Smooth muscle cell (in vitro differentiated cells): ENCODE results near the gene CLCN2. TPM values are rescaled to one million over a fixed set of nuclear protein-coding genes. Genes with fewer than 3 reads are reported as not detected.
A peak's percentile ranks its signal among the peaks of the same experiment; 100 is the strongest.

Experiments
- DNase-seq: peaks from one replicate; lab custom pipeline; 2025; ENCODE audit not compliant: unreplicated experiment; lab: John Stamatoyannopoulos, UW
- H2AFZ ChIP-seq: fragments of 200-600 bp; sonication (generic); 2 replicates; pipeline ENCODE4 v1.6.0; 2016; ENCODE audit warnings: antibody characterized with exemption, low read depth, mild to moderate bottlenecking
- H3F3A ChIP-seq: fragments of 200-600 bp; sonication (generic); 2 replicates; pipeline ENCODE4 v1.6.0; 2017; ENCODE audit warnings: antibody characterized with exemption, low read depth
- H3K27ac ChIP-seq: fragments of 200-600 bp; sonication (generic); 2 replicates; pipeline ENCODE4 v1.5.1; 2016; ENCODE audit warnings: low read depth, mild to moderate bottlenecking
- H3K27me3 ChIP-seq: fragments of 200-600 bp; sonication (generic); 2 replicates; pipeline ENCODE4 v1.6.1; 2016; ENCODE audit warnings: low read depth, mild to moderate bottlenecking
- H3K36me3 ChIP-seq: fragments of 200-600 bp; sonication (generic); 2 replicates; pipeline ENCODE4 v1.5.1; 2016; ENCODE audit warnings: low read depth
- H3K4me1 ChIP-seq: fragments of 200-600 bp; sonication (generic); 2 replicates; pipeline ENCODE4 v1.5.1; 2016; ENCODE audit warnings: low read depth
- H3K4me2 ChIP-seq: fragments of 200-600 bp; sonication (generic); 2 replicates; pipeline ENCODE4 v1.6.0; 2016; ENCODE audit warnings: mild to moderate bottlenecking
- H3K4me3 ChIP-seq: fragments of 200-600 bp; sonication (generic); 2 replicates; pipeline ENCODE4 v1.5.1; 2016; ENCODE audit warnings: mild to moderate bottlenecking
- H3K79me2 ChIP-seq: fragments of 200-600 bp; sonication (generic); 2 replicates; pipeline ENCODE4 v1.6.0; 2016; ENCODE audit warnings: low read depth, mild to moderate bottlenecking
- H3K9ac ChIP-seq: fragments of 200-600 bp; sonication (generic); 2 replicates; pipeline ENCODE4 v1.6.0; 2016; ENCODE audit warnings: low read depth
- H3K9me3 ChIP-seq: fragments of 200-600 bp; sonication (generic); replicated peaks from 2 replicates; pipeline ENCODE4 v1.5.1; 2016; ENCODE audit warnings: low read depth
- H4K20me1 ChIP-seq: fragments of 200-600 bp; sonication (generic); 2 replicates; pipeline ENCODE4 v1.6.0; 2016; ENCODE audit warnings: low read depth
- CTCF ChIP-seq: fragments of 200-600 bp; sonication (generic); IDR thresholded peaks from 2 replicates; pipeline ENCODE4 v1.5.1; 2017; ENCODE audit warnings: borderline replicate concordance, mild to moderate bottlenecking, antibody characterized with exemption; ENCODE audit not compliant: insufficient read depth, poor library complexity, severe bottlenecking
- WGBS: methylation state at CpG from one replicate; pipeline ENCODE4 v1.1.7; 2016; ENCODE audit warnings: low lambda C conversion rate; 5-methylcytosine and 5-hydroxymethylcytosine counted together
- polyA plus RNA-seq: library from polyadenylated mRNA; unstranded; fragments of >200 nt; fragmentation: Nextera tagmentation; extraction: Ambion mirVana; gene quantifications from 2 replicates; pipeline ENCODE4 v1.2.1, GENCODE V29; 2016
- small RNA-seq: library from RNA; depleted of rRNA; stranded (forward); fragments of <200 nt; gene quantifications from one replicate; pipeline ENCODE3, GENCODE V24; 2014
- total RNA-seq: library from RNA; depleted of rRNA; stranded (reverse); fragments of >200 nt; gene quantifications from 2 replicates; pipeline ENCODE4 v1.2.3, GENCODE V29; 2014

Gene CLCN2
- total and polyA plus RNA-seq, 2 experiments from 2014 or later = 4.1 to 4.5 TPM

DNA sequence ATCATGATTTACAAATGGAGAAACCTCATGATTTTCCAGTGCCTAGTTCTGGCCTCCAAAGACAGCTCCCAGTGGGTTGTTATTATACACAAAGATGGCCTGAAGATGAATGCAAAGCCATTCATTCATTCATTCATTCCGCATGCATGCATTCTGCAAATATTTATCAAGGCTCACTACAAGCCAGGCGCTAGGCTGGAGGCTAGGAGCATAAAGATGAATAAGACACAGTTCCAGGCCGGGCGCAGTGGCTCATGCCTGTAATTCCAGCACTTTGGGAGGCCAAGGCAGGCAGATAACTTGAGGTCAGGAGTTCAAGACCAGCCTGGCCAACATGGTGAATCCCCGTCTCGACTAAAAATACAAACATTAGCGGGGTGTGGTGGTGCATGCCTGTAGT, 64.8 kb downstream of the CLCN2 start:
- Histone ChIP-seq H3K4me2 (no peak overlapping the region), H3K79me2 (peaks cover 26% of the 10 kb centered on the region), H3K27me3 (no peaks in the 10 kb centered on the region), H3K27ac (no peak overlapping the region), H3K9ac (no peak overlapping the region), H2AFZ (no peak overlapping the region), H3F3A (no peaks in the 10 kb centered on the region), H3K4me1 (peaks cover 12% of the 10 kb centered on the region), H3K4me3 (no peak overlapping the region), H3K36me3 (peaks cover 3% of the 10 kb centered on the region), H3K9me3 (no peaks in the 10 kb centered on the region), H4K20me1 (peaks cover 19% of the 10 kb centered on the region)
- TF ChIP-seq CTCF = no peak
- WGBS = 81% methylated on average over 7 of the region's 7 CpGs
- no peak for DNase-seq

Small RNAs within 50 kb of the gene (small RNA-seq; reads per million reads assigned to genes)
- 588 reads per million, percentile 99 among the genes with 10 or more reads in this experiment for gene SNORD66

Other genes with a start within 250 kb of the CLCN2 start
- gene EIF2B5, start 226.2 kb downstream of the CLCN2 start, total RNA-seq = 23.5 and 25.3 TPM in 2 replicates
- gene EIF2B5, start 226.2 kb downstream of the CLCN2 start, polyA plus RNA-seq = 32.3 and 50.4 TPM in 2 replicates
- 40.2 and 42.5 TPM in 2 replicates for gene DVL3, start 206.2 kb downstream of the CLCN2 start, total RNA-seq
- 87.7 and 122 TPM in 2 replicates for gene DVL3, start 206.2 kb downstream of the CLCN2 start, polyA plus RNA-seq
- 444 and 464 TPM in 2 replicates for gene AP2M1, start 186.8 kb downstream of the CLCN2 start, total RNA-seq
- 772 and 784 TPM in 2 replicates for gene AP2M1, start 186.8 kb downstream of the CLCN2 start, polyA plus RNA-seq
- 34.6 and 40.4 TPM in 2 replicates for gene ABCF3, start 175.4 kb downstream of the CLCN2 start, total RNA-seq
- gene ABCF3, start 175.4 kb downstream of the CLCN2 start, polyA plus RNA-seq = 46.3 and 69.1 TPM in 2 replicates
- not detected in 2 replicates for gene VWA5B2, start 132.0 kb downstream of the CLCN2 start, total RNA-seq
- 0.70 TPM in 1 of 2 replicates, not detected in the other for gene VWA5B2, start 132.0 kb downstream of the CLCN2 start, polyA plus RNA-seq
- gene ALG3, start 112.6 kb downstream of the CLCN2 start, total RNA-seq = 48.8 and 95.2 TPM in 2 replicates
- 91.2 and 96.7 TPM in 2 replicates for gene ALG3, start 112.6 kb downstream of the CLCN2 start, polyA plus RNA-seq
- 4.1 and 4.7 TPM in 2 replicates for gene EEF1AKMT4, start 111.9 kb downstream of the CLCN2 start, total RNA-seq
- 5.8 and 9.1 TPM in 2 replicates for gene EEF1AKMT4, start 111.9 kb downstream of the CLCN2 start, polyA plus RNA-seq
- not detected in 2 replicates for gene CAMK2N2, start 100.1 kb downstream of the CLCN2 start, total RNA-seq
- gene CAMK2N2, start 100.1 kb downstream of the CLCN2 start, polyA plus RNA-seq = 0.18 TPM in 1 of 2 replicates, not detected in the other
- gene ECE2, start 85.6 kb downstream of the CLCN2 start, total RNA-seq = not detected in 2 replicates
- not detected in 2 replicates for gene ECE2, start 85.6 kb downstream of the CLCN2 start, polyA plus RNA-seq
- 303 and 315 TPM in 2 replicates for gene PSMD2, start 62.4 kb downstream of the CLCN2 start, total RNA-seq
- gene PSMD2, start 62.4 kb downstream of the CLCN2 start, polyA plus RNA-seq = 356 and 400 TPM in 2 replicates
- gene EIF4G1, start 47.0 kb downstream of the CLCN2 start, total RNA-seq = 148 and 198 TPM in 2 replicates
- gene EIF4G1, start 47.0 kb downstream of the CLCN2 start, polyA plus RNA-seq = 171 and 213 TPM in 2 replicates
- gene FAM131A, start 24.0 kb downstream of the CLCN2 start, total RNA-seq = 13.6 and 20.2 TPM in 2 replicates
- 15.3 and 15.8 TPM in 2 replicates for gene FAM131A, start 24.0 kb downstream of the CLCN2 start, polyA plus RNA-seq
- 87.0 and 154 TPM in 2 replicates for gene POLR2H, start 105 bp upstream of the CLCN2 start, total RNA-seq
- gene POLR2H, start 105 bp upstream of the CLCN2 start, polyA plus RNA-seq = 64.6 and 77.9 TPM in 2 replicates
- 0.22 TPM in 1 of 2 replicates, not detected in the other for gene THPO, start 16.6 kb upstream of the CLCN2 start, total RNA-seq
- gene THPO, start 16.6 kb upstream of the CLCN2 start, polyA plus RNA-seq = 0.45 TPM in 1 of 2 replicates, not detected in the other
- gene CHRD, start 18.4 kb upstream of the CLCN2 start, total RNA-seq = 1.5 and 7.1 TPM in 2 replicates
- gene CHRD, start 18.4 kb upstream of the CLCN2 start, polyA plus RNA-seq = 2.5 and 4.9 TPM in 2 replicates
- 9.9 and 11.1 TPM in 2 replicates for gene EPHB3, start 200.2 kb upstream of the CLCN2 start, total RNA-seq
- gene EPHB3, start 200.2 kb upstream of the CLCN2 start, polyA plus RNA-seq = 23.1 and 31.6 TPM in 2 replicates